Astrocyte (in vitro differentiated cells and primary cell): Measurements from ENCODE around the gene AMOTL1. TPM values are rescaled to one million over a fixed set of nuclear protein-coding genes. Genes with fewer than 3 reads are reported as not detected.

Experiments used
- DNase-seq: peaks from one replicate; pipeline ENCODE4 v3.0.0-alpha.2; 2010; ENCODE audit warnings: low read depth
- FAIRE-seq: peaks from 2 replicates; lab custom pipeline; 2011; peaks lifted over from hg19 to GRCh38; lab: Jason Lieb, UNC
- H2AFZ ChIP-seq: 2 replicates; pipeline ENCODE4 v1.6.0; 2012; ENCODE audit warnings: low read depth, low read length, inconsistent platforms
- H3K27ac ChIP-seq: 2 replicates; pipeline ENCODE4 v1.5.1; 2011; ENCODE audit warnings: low read depth, low read length, inconsistent platforms
- H3K27me3 ChIP-seq: 2 replicates; pipeline ENCODE4 v1.6.0; 2011; ENCODE audit warnings: low read length, inconsistent platforms; ENCODE audit not compliant: insufficient read depth
- H3K36me3 ChIP-seq: 2 replicates; pipeline ENCODE4 v1.5.1; 2011; ENCODE audit warnings: low read length, inconsistent platforms; ENCODE audit not compliant: insufficient read depth
- H3K4me1 ChIP-seq: 2 replicates; pipeline ENCODE4 v1.5.1; 2011; ENCODE audit warnings: low read length, inconsistent platforms; ENCODE audit not compliant: insufficient read depth
- H3K4me2 ChIP-seq: 2 replicates; pipeline ENCODE4 v1.6.0; 2012; ENCODE audit warnings: low read length, inconsistent platforms
- H3K4me3 ChIP-seq: 2 replicates; pipeline ENCODE4 v1.5.1; 2011; ENCODE audit warnings: low read depth, mild to moderate bottlenecking, low read length, inconsistent platforms; ENCODE audit not compliant: insufficient read depth
- H3K79me2 ChIP-seq: 2 replicates; pipeline ENCODE4 v1.6.0; 2012; ENCODE audit warnings: mild to moderate bottlenecking, low read length, inconsistent platforms; ENCODE audit not compliant: insufficient read depth
- H3K9ac ChIP-seq: 2 replicates; pipeline ENCODE4 v1.6.0; 2012; ENCODE audit warnings: mild to moderate bottlenecking, low read length, inconsistent platforms
- H3K9me3 ChIP-seq: 2 replicates; pipeline ENCODE4 v1.5.1; 2012; ENCODE audit warnings: low read depth, mild to moderate bottlenecking, low read length, inconsistent platforms; ENCODE audit not compliant: insufficient read depth
- H4K20me1 ChIP-seq: 2 replicates; pipeline ENCODE4 v1.6.0; 2012; ENCODE audit warnings: low read length, inconsistent platforms; ENCODE audit not compliant: insufficient read depth
- H3K27ac Mint-ChIP-seq: one replicate; pipeline ENCODE4 v1.8.0; 2021; ENCODE audit warnings: mild to moderate bottlenecking, mixed read lengths; ENCODE audit not compliant: unreplicated experiment
- H3K27me3 Mint-ChIP-seq: one replicate; pipeline ENCODE4 v1.8.0; 2021; ENCODE audit warnings: low read depth, mixed read lengths; ENCODE audit not compliant: unreplicated experiment
- H3K36me3 Mint-ChIP-seq: one replicate; pipeline ENCODE4 v1.8.0; 2021; ENCODE audit warnings: low read depth, mixed read lengths; ENCODE audit not compliant: unreplicated experiment
- H3K4me1 Mint-ChIP-seq: one replicate; pipeline ENCODE4 v1.8.0; 2021; ENCODE audit warnings: low read depth, mixed read lengths; ENCODE audit not compliant: unreplicated experiment
- H3K4me3 Mint-ChIP-seq: one replicate; pipeline ENCODE4 v1.8.0; 2021; ENCODE audit warnings: mild to moderate bottlenecking, moderate library complexity, mixed read lengths; ENCODE audit not compliant: unreplicated experiment
- H3K9me3 Mint-ChIP-seq: one replicate; pipeline ENCODE4 v1.8.0; 2021; ENCODE audit warnings: mild to moderate bottlenecking, mixed read lengths; ENCODE audit not compliant: unreplicated experiment
- CTCF ChIP-seq: IDR thresholded peaks from 2 replicates; pipeline ENCODE4 v1.5.1; 2011; ENCODE audit warnings: low read depth, mild to moderate bottlenecking, inconsistent platforms, low read length, moderate library complexity; ENCODE audit not compliant: insufficient read depth
- EZH2 ChIP-seq: IDR thresholded peaks from 2 replicates; pipeline ENCODE4 v1.6.1; 2012; ENCODE audit warnings: mild to moderate bottlenecking, low read length, inconsistent platforms; ENCODE audit not compliant: insufficient read depth
- total RNA-seq: library from RNA; stranded (reverse); gene quantifications from 2 replicates; pipeline ENCODE4 v1.2.1, GENCODE V29; 2021

The AMOTL1 gene
- total RNA-seq, 1 donor from 2014 or later = 47.8 TPM

- Mint-ChIP-seq H3K4me3 (no peak overlapping the region), H3K9me3 (no peaks in the 10 kb centered on the region), H3K27me3 (no peaks in the 10 kb centered on the region), H3K4me1 (peaks cover 26% of the 10 kb centered on the region), H3K36me3 (peaks cover 3% of the 10 kb centered on the region), H3K27ac (no peak overlapping the region)
- H3K4me3 ChIP-seq = no peak overlapping the region
- FAIRE-seq (no peak), DNase-seq (no peak)
- no peak overlapping the region for H2AFZ ChIP-seq
- H3K36me3 ChIP-seq = no peaks in the 10 kb centered on the region
- H3K9me3 ChIP-seq = no peaks in the 10 kb centered on the region
- H3K4me2 ChIP-seq = peak overlapping the region; percentile 55
- peak overlapping the region; percentile 74 for H3K27ac ChIP-seq
- H3K27me3 ChIP-seq = no peaks in the 10 kb centered on the region
- H3K79me2 ChIP-seq = peaks cover 100% of the 10 kb centered on the region
- peak overlapping the region; percentile 44 for H3K9ac ChIP-seq
- H4K20me1 ChIP-seq = peaks cover 79% of the 10 kb centered on the region
- peaks cover 14% of the 10 kb centered on the region for H3K4me1 ChIP-seq
- TF ChIP-seq CTCF = no peak
- TF ChIP-seq EZH2 = no peak
Measured at GRCh38 chr11:94775567-94776327, 7.6 kb downstream of the AMOTL1 start.

GRCh38 chr11:94776351-94777321 is 8.5 kb downstream of the AMOTL1 start:
- Histone ChIP-seq H3K27me3 (no peaks in the 10 kb centered on the region), H3K9ac (peak overlapping the region; percentile 44), H3K27ac (peak overlapping the region; percentile 74), H2AFZ (no peak overlapping the region), H3K36me3 (no peaks in the 10 kb centered on the region), H3K79me2 (peaks cover 98% of the 10 kb centered on the region), H3K4me2 (peak overlapping the region; percentile 55), H3K4me1 (peaks cover 13% of the 10 kb centered on the region), H3K9me3 (no peaks in the 10 kb centered on the region), H3K4me3 (no peak overlapping the region), H4K20me1 (peaks cover 72% of the 10 kb centered on the region)
- Mint-ChIP-seq H3K27ac (peak overlapping the region; percentile 15), H3K9me3 (no peaks in the 10 kb centered on the region), H3K4me3 (no peak overlapping the region), H3K36me3 (peaks cover 3% of the 10 kb centered on the region), H3K4me1 (peaks cover 23% of the 10 kb centered on the region), H3K27me3 (no peaks in the 10 kb centered on the region)
- TF ChIP-seq EZH2 (no peak), CTCF (no peak)
- DNase-seq (peak; percentile 78), FAIRE-seq (peak; percentile 17)
